ENCODE results near the gene CEP57L1.
"Not testable (repeated sequence)": the region's sequence is repeated elsewhere in the genome, so short reads cannot be mapped to it uniquely, and the experiment has no call there.

CEP57L1 gene

GRCh38 chr6:109172101-109172746 is 76.9 kb downstream of the CEP57L1 start:
- no peak for DNase-seq (ENCODE audit: low spot score)

GRCh38 chr6:109174916-109175315 is 79.6 kb downstream of the CEP57L1 start:
- no peak for DNase-seq (ENCODE audit: low spot score)

- DNase-seq (ENCODE audit: low spot score), result no peak
These were observed 83.6 kb downstream of the CEP57L1 start for GRCh38 chr6:109178921-109179320.

- DNase-seq (ENCODE audit: low spot score), result no peak
These were observed 84.2 kb downstream of the CEP57L1 start for GRCh38 chr6:109179507-109179906.

DNA sequence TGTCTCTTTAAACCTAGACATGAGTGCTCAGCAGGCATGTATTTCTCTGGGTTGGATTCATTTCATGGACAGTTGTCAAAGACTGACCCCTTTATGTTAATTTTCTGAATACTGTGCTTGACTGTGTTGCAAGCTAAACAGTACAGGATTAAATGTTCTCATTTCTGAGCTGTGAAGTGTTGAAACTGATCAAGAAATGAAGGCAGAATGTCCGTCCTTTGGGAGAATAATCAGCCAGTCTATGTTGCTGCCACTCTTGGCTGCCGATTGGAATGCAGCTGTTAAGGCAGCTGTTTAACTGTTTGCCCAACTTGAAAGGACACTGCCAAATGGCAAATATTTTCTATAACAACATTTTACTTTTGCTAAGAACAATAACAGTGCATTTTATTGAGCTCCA is 87.3 kb downstream of the CEP57L1 start:
- DNase-seq (ENCODE audit: low spot score), result no peak

- DNase-seq (ENCODE audit: low spot score), result no peak
These were observed 87.9 kb downstream of the CEP57L1 start for GRCh38 chr6:109183109-109183650.

- DNase-seq (ENCODE audit: low spot score), result no peak
These were observed 89.3 kb downstream of the CEP57L1 start for GRCh38 chr6:109184638-109185037.

GRCh38 chr6:109186012-109186411 is 90.7 kb downstream of the CEP57L1 start:
- DNase-seq (ENCODE audit: low spot score), result no peak

- DNase-seq (ENCODE audit: low spot score), result peak; percentile 29
These were observed 92.2 kb downstream of the CEP57L1 start for GRCh38 chr6:109187399-109188114.

DNA sequence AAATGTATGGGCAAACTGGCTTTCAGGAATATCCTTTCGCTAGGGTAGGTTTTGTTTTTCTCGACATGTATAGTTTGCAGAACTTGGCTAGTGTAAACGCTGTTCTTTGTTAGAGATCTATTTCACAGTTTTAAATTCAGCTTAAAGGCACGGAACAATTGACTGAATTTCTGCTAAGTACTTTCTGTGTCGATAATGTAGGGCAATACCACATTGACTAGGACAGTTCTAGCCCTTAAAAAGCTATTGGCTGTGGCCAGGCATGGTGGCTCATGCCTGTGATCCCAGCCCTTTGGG is 92.8 kb downstream of the CEP57L1 start:
- no peak for DNase-seq (ENCODE audit: low spot score)

GRCh38 chr6:109191368-109191767 is 96.1 kb downstream of the CEP57L1 start:
- DNase-seq (ENCODE audit: low spot score), result not testable (repeated sequence)

DNA sequence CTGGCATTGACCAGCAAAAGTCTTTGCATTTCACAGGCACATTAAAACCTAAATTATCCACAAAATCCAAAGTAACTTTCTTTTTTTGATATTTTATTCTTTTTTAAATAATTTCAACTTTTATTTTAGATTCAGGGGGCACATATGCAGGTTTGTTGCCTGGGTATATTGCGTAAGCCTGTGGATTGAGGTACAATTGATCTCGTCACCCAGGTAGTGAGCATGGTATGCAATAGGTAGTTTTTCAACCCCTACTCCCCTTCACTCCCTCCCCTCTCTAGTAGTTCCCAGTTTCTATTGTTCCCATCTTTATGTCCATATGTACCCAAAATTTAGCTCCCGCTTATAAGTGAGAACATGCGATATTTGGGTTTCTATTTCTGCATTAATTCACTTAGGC is 97.6 kb downstream of the CEP57L1 start:
- no peak for DNase-seq (ENCODE audit: low spot score)

- no peak for DNase-seq (ENCODE audit: low spot score)
These were observed 99.6 kb downstream of the CEP57L1 start for GRCh38 chr6:109194880-109195279.

DNA sequence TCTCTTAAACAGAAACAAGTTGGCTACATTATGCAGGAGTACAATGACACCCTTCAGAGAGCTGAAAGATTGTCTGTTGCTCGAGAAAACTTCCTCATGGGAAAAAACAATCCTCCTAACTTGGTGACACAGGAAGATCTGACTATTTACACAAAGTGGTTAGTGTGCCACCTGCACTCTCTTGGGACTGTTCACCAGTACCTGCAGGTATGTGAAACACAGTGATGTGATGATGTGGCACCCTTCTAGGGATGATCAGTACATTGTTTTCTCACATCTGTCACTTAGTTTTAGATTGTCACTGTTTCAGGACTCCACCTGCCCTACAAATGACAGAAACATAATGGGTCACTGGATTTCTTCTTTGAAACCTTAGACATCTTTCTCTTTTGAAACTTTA is 101.8 kb downstream of the CEP57L1 start:
- no peak for DNase-seq (ENCODE audit: low spot score)

DNA sequence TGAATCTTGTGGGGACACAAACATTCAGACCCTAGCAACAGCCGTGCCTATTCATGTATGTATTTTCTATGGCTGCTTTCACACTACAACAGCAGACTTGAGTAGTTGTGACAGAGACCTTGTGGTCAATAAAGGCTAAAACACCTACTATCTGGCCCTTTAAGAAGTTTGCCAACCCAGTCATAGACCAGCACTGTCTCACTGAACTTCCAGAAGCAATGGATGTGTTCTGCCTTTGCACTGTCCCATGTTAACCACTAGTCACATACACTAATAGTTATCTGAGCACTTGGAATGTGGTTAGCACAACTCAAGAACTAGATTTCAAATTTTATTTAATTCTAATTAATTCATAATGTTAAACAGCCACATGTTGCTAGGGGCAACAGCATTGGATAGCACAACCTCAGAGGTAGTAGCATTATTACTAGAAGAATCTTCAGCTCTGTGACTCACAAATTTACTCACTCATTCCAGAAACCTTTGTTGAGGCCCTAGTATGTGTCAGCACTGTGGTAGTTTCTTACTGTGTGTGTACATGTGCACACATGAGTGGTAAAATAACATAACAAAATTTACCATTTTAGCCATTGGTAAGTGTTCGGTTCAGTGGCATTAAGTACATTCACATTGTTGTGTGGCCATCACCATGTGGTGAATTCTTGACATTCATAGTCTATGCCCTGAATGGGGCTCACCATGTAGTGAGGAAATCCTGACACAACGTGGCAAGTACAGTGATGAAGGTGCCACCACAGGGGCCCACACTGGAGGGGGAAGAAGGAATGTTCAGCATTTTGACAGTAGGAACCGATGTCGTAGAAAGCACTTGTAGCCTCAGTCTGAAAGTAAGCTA is 107.3 kb downstream of the CEP57L1 start:
- no peak for DNase-seq (ENCODE audit: low spot score)

DNA sequence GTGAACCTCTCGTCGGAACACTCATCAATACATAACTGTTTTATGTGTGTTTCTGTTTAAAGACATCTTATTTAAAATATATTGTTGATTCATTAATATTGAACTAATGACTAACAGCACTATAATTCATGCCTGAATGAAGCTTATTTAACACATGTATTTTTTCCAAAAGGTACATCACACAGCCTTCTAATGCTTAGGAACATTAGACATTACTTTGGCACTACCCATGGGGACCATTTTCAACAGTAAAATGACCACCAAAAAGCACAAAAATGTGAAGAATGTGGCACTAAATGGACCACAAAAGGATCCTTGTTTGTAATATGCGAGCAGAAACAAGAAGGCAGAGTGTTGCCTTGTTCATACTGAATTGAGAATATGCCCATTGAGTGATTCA is 109.2 kb downstream of the CEP57L1 start:
- no peak for DNase-seq (ENCODE audit: low spot score)

GRCh38 chr6:109212683-109213082 is 117.4 kb downstream of the CEP57L1 start:
- DNase-seq (ENCODE audit: low spot score), result no peak

Data from HuH-7 (cell line).